Naive thymus-derived CD8-positive, alpha-beta T cell (primary cell): ENCODE data around the gene CFAP107. TPM values are rescaled to one million over a fixed set of nuclear protein-coding genes. Genes with fewer than 3 reads are reported as not detected.
"Not testable (repeated sequence)": the region's sequence is repeated elsewhere in the genome, so short reads cannot be mapped to it uniquely, and the experiment has no call there.

Experiments used
- ATAC-seq, 2 donors: fragments of 150-1000 bp; cut with Tn5 transposase in 1 of 2; sonication (Bioruptor Pico), chemical (Tn5 transposase) in 1 of 2; 1 replicate in 1 of 2; 2 replicates in 1 of 2; pipeline ENCODE4 v1.10.0; 2021; ENCODE audit warnings: mild to moderate bottlenecking in 2 of 2, moderate library complexity in 2 of 2
- POLR2A ChIA-PET: fragments of 350-600 bp; sonication (Branson Sonifier 250); formaldehyde crosslinking; loops from one replicate; lab custom pipeline; 2021; ENCODE audit warnings: antibody characterized with exemption; lab: Charles Lee
- DNase-seq, 10 donors: peaks; one replicate each; pipeline versions ENCODE4 v3.0.0 to v3.0.0-alpha.2; 2020 to 2022
- H3K27ac Mint-ChIP-seq, 10 donors: one replicate each; pipeline ENCODE4 v1.8.0; 2020 to 2022; ENCODE audit warnings: mild to moderate bottlenecking in 10 of 10, mixed read lengths in 10 of 10, moderate library complexity in 4 of 10, inconsistent platforms in 1 of 10
- H3K27me3 Mint-ChIP-seq, 5 donors: one replicate each; pipeline ENCODE4 v1.8.0; 2021 to 2022; ENCODE audit warnings: mixed read lengths in 5 of 5
- H3K36me3 Mint-ChIP-seq, 3 donors: one replicate each; pipeline ENCODE4 v1.8.0; 2020 to 2022; ENCODE audit warnings: mixed read lengths in 3 of 3, mild to moderate bottlenecking in 2 of 3, inconsistent platforms in 1 of 3
- H3K4me1 Mint-ChIP-seq, 4 donors: one replicate each; pipeline ENCODE4 v1.8.0; 2021 to 2022; ENCODE audit warnings: mixed read lengths in 4 of 4
- H3K4me3 Mint-ChIP-seq, 10 donors: one replicate each; pipeline ENCODE4 v1.8.0; 2020 to 2022; ENCODE audit warnings: mild to moderate bottlenecking in 10 of 10, mixed read lengths in 10 of 10, moderate library complexity in 6 of 10, inconsistent platforms in 1 of 10
- H3K9me3 Mint-ChIP-seq, 9 donors: one replicate each; pipeline ENCODE4 v1.8.0; 2020 to 2022; ENCODE audit warnings: mixed read lengths in 9 of 9, mild to moderate bottlenecking in 3 of 9, inconsistent platforms in 1 of 9, moderate library complexity in 1 of 9
- polyA plus RNA-seq, 3 donors: library from polyadenylated mRNA; unstranded; fragments of 300-500 nt; fragmentation: Illumina TruSeq; gene quantifications; one replicate each; pipeline ENCODE4 v1.2.3, GENCODE V29; 2021
- total RNA-seq, 8 experiments: library from RNA in 2 of 8; stranded (reverse) in 2 of 8; gene quantifications; one replicate each; pipeline ENCODE4 v1.2.3 and lab custom pipeline; 2021 to 2026

CFAP107 gene
- total RNA-seq (not detected), polyA plus RNA-seq (not detected), total RNA-seq (lab: John Stamatoyannopoulos, UW) (0 reads per million in 6 experiments)

GRCh38 chr1:12745992-12746323 is at the start of gene CFAP107:
TSS of gene CFAP107 (plus strand) at chr1:12746200. CDS start at chr1:12746431, 231 bp downstream.
- POLR2A ChIA-PET: no interaction called here
- DNase-seq (no peak), ATAC-seq (no peak)
- H3K27ac Mint-ChIP-seq: no peak within 1 kb of the TSS
- H3K36me3 Mint-ChIP-seq: peaks cover 6 to 41% (median 16%) of the 10 kb centered on the region in 3 donors
- H3K4me1 Mint-ChIP-seq: peaks cover 0 to 9% (median under 1%) of the 10 kb centered on the region in 4 donors
- no peak within 1 kb of the TSS for H3K4me3 Mint-ChIP-seq
- H3K9me3 Mint-ChIP-seq: peaks cover 0 to 48% (median 37%) of the 10 kb centered on the region in 9 donors
- H3K27me3 Mint-ChIP-seq: peaks cover 25 to 71% (median 44%) of the 10 kb centered on the region in 5 donors

GRCh38 chr1:12696658-12697057 is 49.3 kb upstream of the CFAP107 start:
- Mint-ChIP-seq H3K36me3 (peaks cover 4 to 8% (median 5%) of the 10 kb centered on the region in 3 donors), H3K9me3 (peaks cover 0 to 14% (median 2%) of the 10 kb centered on the region in 9 donors), H3K4me1 (no peaks in the 10 kb centered on the region), H3K4me3 (no peak overlapping the region), H3K27ac (no peak overlapping the region), H3K27me3 (peaks cover 14 to 53% (median 19%) of the 10 kb centered on the region in 5 donors)
- ATAC-seq: no peak
- POLR2A ChIA-PET: no interaction called here
- no peak for DNase-seq

- H3K27me3 Mint-ChIP-seq: peaks cover 14 to 53% (median 19%) of the 10 kb centered on the region in 5 donors
- no peak for ATAC-seq
- H3K4me1 Mint-ChIP-seq: no peaks in the 10 kb centered on the region
- H3K9me3 Mint-ChIP-seq: peaks cover 0 to 14% (median 2%) of the 10 kb centered on the region in 9 donors
- H3K4me3 Mint-ChIP-seq: no peak overlapping the region
- no peak overlapping the region for H3K27ac Mint-ChIP-seq
- H3K36me3 Mint-ChIP-seq: peaks cover 4 to 8% (median 5%) of the 10 kb centered on the region in 3 donors
- POLR2A ChIA-PET: no interaction called here
- no peak for DNase-seq
Observed at GRCh38 chr1:12697397-12697796, 48.6 kb upstream of the CFAP107 start.

GRCh38 chr1:12703821-12704451 is 42.1 kb upstream of the CFAP107 start:
- POLR2A ChIA-PET: no interaction called here
- DNase-seq: no peak
- H3K4me3 Mint-ChIP-seq: no peak overlapping the region
- H3K27me3 Mint-ChIP-seq: peaks cover 14 to 27% (median 21%) of the 10 kb centered on the region in 5 donors
- peaks cover 4 to 34% (median 5%) of the 10 kb centered on the region in 3 donors for H3K36me3 Mint-ChIP-seq
- no peak overlapping the region for H3K27ac Mint-ChIP-seq
- ATAC-seq: no peak
- no peaks in the 10 kb centered on the region for H3K4me1 Mint-ChIP-seq
- peaks cover 10 to 47% (median 22%) of the 10 kb centered on the region in 9 donors for H3K9me3 Mint-ChIP-seq

- no peak for DNase-seq
- no peak overlapping the region for H3K27ac Mint-ChIP-seq
- no peak overlapping the region for H3K4me3 Mint-ChIP-seq
- no peaks in the 10 kb centered on the region for H3K4me1 Mint-ChIP-seq
- peaks cover 0 to 30% (median 3%) of the 10 kb centered on the region in 3 donors for H3K36me3 Mint-ChIP-seq
- no peak for ATAC-seq
- peaks cover 10 to 38% (median 19%) of the 10 kb centered on the region in 9 donors for H3K9me3 Mint-ChIP-seq
- peaks cover 6 to 15% (median 7%) of the 10 kb centered on the region in 5 donors for H3K27me3 Mint-ChIP-seq
- POLR2A ChIA-PET: no interaction called here
Observed at GRCh38 chr1:12706061-12706460, 39.9 kb upstream of the CFAP107 start.

GRCh38 chr1:12708396-12709090 is 37.5 kb upstream of the CFAP107 start:
- Mint-ChIP-seq H3K36me3 (peaks cover 0 to 16% (median 0%) of the 10 kb centered on the region in 3 donors), H3K4me1 (no peaks in the 10 kb centered on the region), H3K27ac (no peak overlapping the region), H3K9me3 (peaks cover 6 to 21% (median 14%) of the 10 kb centered on the region in 9 donors), H3K4me3 (no peak overlapping the region), H3K27me3 (peaks cover 10 to 24% (median 17%) of the 10 kb centered on the region in 5 donors)
- DNase-seq: no peak
- POLR2A ChIA-PET: no interaction called here
- no peak for ATAC-seq

GRCh38 chr1:12709091-12709491 is 36.9 kb upstream of the CFAP107 start:
- Mint-ChIP-seq H3K9me3 (peaks cover under 1 to 16% (median 9%) of the 10 kb centered on the region in 9 donors), H3K4me3 (no peak overlapping the region), H3K4me1 (peaks cover 0 to 3% (median 0%) of the 10 kb centered on the region in 4 donors), H3K27me3 (peaks cover 10 to 27% (median 18%) of the 10 kb centered on the region in 5 donors), H3K36me3 (peaks cover 0 to 11% (median 0%) of the 10 kb centered on the region in 3 donors), H3K27ac (no peak overlapping the region)
- POLR2A ChIA-PET: no interaction called here
- no peak for ATAC-seq
- DNase-seq: no peak

- POLR2A ChIA-PET: no interaction called here
- Mint-ChIP-seq H3K27me3 (peaks cover 10 to 25% (median 18%) of the 10 kb centered on the region in 5 donors), H3K9me3 (peaks cover 0 to 10% (median 5%) of the 10 kb centered on the region in 9 donors), H3K4me3 (no peak overlapping the region), H3K27ac (no peak overlapping the region), H3K4me1 (peaks cover 0 to 3% (median 0%) of the 10 kb centered on the region in 4 donors), H3K36me3 (peaks cover 0 to 6% (median 0%) of the 10 kb centered on the region in 3 donors)
- ATAC-seq (no peak), DNase-seq (no peak)
Observed at GRCh38 chr1:12709696-12710095, 36.3 kb upstream of the CFAP107 start.

GRCh38 chr1:12711536-12711935 is 34.5 kb upstream of the CFAP107 start:
- Mint-ChIP-seq H3K36me3 (no peaks in the 10 kb centered on the region), H3K4me1 (peaks cover 0 to 3% (median 0%) of the 10 kb centered on the region in 4 donors), H3K9me3 (no peaks in the 10 kb centered on the region), H3K27ac (no peak overlapping the region), H3K27me3 (peaks cover 14 to 38% (median 24%) of the 10 kb centered on the region in 5 donors), H3K4me3 (no peak overlapping the region)
- DNase-seq (no peak), ATAC-seq (no peak)
- POLR2A ChIA-PET: no interaction called here

- Mint-ChIP-seq H3K36me3 (no peaks in the 10 kb centered on the region), H3K9me3 (no peaks in the 10 kb centered on the region), H3K27ac (no peak overlapping the region), H3K4me3 (no peak overlapping the region), H3K4me1 (peaks cover 0 to 3% (median 0%) of the 10 kb centered on the region in 4 donors), H3K27me3 (peaks cover 14 to 38% (median 22%) of the 10 kb centered on the region in 5 donors)
- POLR2A ChIA-PET: no interaction called here
- ATAC-seq (no peak), DNase-seq (no peak)
Observed at GRCh38 chr1:12712076-12712475, 33.9 kb upstream of the CFAP107 start.

- Mint-ChIP-seq H3K4me3 (no peak overlapping the region), H3K36me3 (no peaks in the 10 kb centered on the region), H3K9me3 (no peaks in the 10 kb centered on the region), H3K27me3 (peaks cover 10 to 46% (median 22%) of the 10 kb centered on the region in 5 donors), H3K27ac (no peak overlapping the region), H3K4me1 (peaks cover 0 to 3% (median 0%) of the 10 kb centered on the region in 4 donors)
- POLR2A ChIA-PET: no interaction called here
- ATAC-seq (no peak), DNase-seq (no peak)
Observed at GRCh38 chr1:12712929-12713328, 33.1 kb upstream of the CFAP107 start.

- ATAC-seq, H3K9me3 Mint-ChIP-seq, H3K36me3 Mint-ChIP-seq, DNase-seq, H3K4me1 Mint-ChIP-seq, H3K27ac Mint-ChIP-seq, H3K4me3 Mint-ChIP-seq: not testable (repeated sequence)
- POLR2A ChIA-PET: interaction anchor here (0.6 kb wide), 1 partner anchor 221 kb away, joined by 3 read pairs; no protein-coding TSS in a partner anchor
- peaks cover 10 to 46% (median 22%) of the 10 kb centered on the region in 5 donors for H3K27me3 Mint-ChIP-seq
Observed at GRCh38 chr1:12713651-12714050, 32.3 kb upstream of the CFAP107 start.
